Activated effector memory CD4-positive, alpha-beta T cell treated with anti-CD3 and anti-CD28 coated beads, Interleukin-2, amount 50 U/mL, for 16 hours (primary cell): ENCODE results near the gene KIF26B.
"Not testable (repeated sequence)": the region's sequence is repeated elsewhere in the genome, so short reads cannot be mapped to it uniquely, and the experiment has no call there.

ENCODE experiments used
- DNase-seq: peaks from one replicate; pipeline ENCODE4 v3.0.0-alpha.2; 2020

KIF26B gene

GRCh38 chr1:245690156-245690690 is 535.4 kb downstream of the KIF26B start:
- DNase-seq, result peak; percentile 5

GRCh38 chr1:245690946-245691541 is 536.3 kb downstream of the KIF26B start:
- DNase-seq, result peak; percentile 2

GRCh38 chr1:245691897-245692296 is 537.1 kb downstream of the KIF26B start:
- no peak for DNase-seq

GRCh38 chr1:245692318-245692717 is 537.5 kb downstream of the KIF26B start:
- peak; percentile 42 for DNase-seq

- DNase-seq, result no peak
Measured at GRCh38 chr1:245693116-245693793, 538.5 kb downstream of the KIF26B start.

- no peak for DNase-seq
Measured at GRCh38 chr1:245693941-245694752, 539.4 kb downstream of the KIF26B start.

GRCh38 chr1:245694753-245695195 is 540.0 kb downstream of the KIF26B start:
- no peak for DNase-seq

GRCh38 chr1:245695211-245695610 is 540.4 kb downstream of the KIF26B start:
- no peak for DNase-seq

GRCh38 chr1:245695701-245696100 is 540.9 kb downstream of the KIF26B start:
- not testable (repeated sequence) for DNase-seq

GRCh38 chr1:245698116-245698515 is 543.3 kb downstream of the KIF26B start:
- DNase-seq, result no peak

- DNase-seq, result no peak
Measured at GRCh38 chr1:245698860-245699259, 544.1 kb downstream of the KIF26B start.

- no peak for DNase-seq
Measured at GRCh38 chr1:245700631-245701030, 545.8 kb downstream of the KIF26B start.

- DNase-seq, result no peak
Measured at GRCh38 chr1:245701631-245702030, 546.8 kb downstream of the KIF26B start.

GRCh38 chr1:245702346-245702745 is 547.6 kb downstream of the KIF26B start:
- DNase-seq, result no peak

GRCh38 chr1:245704341-245704740 is 549.6 kb downstream of the KIF26B start:
- no peak for DNase-seq

- DNase-seq, result no peak
Measured at GRCh38 chr1:245704765-245705164, 550.0 kb downstream of the KIF26B start.

GRCh38 chr1:245707941-245708340 is 553.2 kb downstream of the KIF26B start:
- DNase-seq, result no peak

GRCh38 chr1:245710961-245711903 is 556.4 kb downstream of the KIF26B start:
- no peak for DNase-seq

- DNase-seq, result not testable (repeated sequence)
Measured at GRCh38 chr1:245714027-245714426, 559.2 kb downstream of the KIF26B start.

GRCh38 chr1:245715291-245715701 is 560.5 kb downstream of the KIF26B start:
- no peak for DNase-seq

GRCh38 chr1:245715970-245716369 is 561.2 kb downstream of the KIF26B start:
- DNase-seq, result no peak

- no peak for DNase-seq
Measured at GRCh38 chr1:245716561-245716960, 561.8 kb downstream of the KIF26B start.
